ENCODE results near the gene ADARB2.
"Not testable (repeated sequence)": the region's sequence is repeated elsewhere in the genome, so short reads cannot be mapped to it uniquely, and the experiment has no call there.

Gene ADARB2

GRCh38 chr10:1358147-1358546, 379.2 kb downstream of the ADARB2 start:
- CTCF ChIA-PET = no interaction called here
- POLR2A ChIA-PET (ENCODE audit: low non-redundant PET) = no interaction called here
- TF ChIP-seq, protein P1, sequence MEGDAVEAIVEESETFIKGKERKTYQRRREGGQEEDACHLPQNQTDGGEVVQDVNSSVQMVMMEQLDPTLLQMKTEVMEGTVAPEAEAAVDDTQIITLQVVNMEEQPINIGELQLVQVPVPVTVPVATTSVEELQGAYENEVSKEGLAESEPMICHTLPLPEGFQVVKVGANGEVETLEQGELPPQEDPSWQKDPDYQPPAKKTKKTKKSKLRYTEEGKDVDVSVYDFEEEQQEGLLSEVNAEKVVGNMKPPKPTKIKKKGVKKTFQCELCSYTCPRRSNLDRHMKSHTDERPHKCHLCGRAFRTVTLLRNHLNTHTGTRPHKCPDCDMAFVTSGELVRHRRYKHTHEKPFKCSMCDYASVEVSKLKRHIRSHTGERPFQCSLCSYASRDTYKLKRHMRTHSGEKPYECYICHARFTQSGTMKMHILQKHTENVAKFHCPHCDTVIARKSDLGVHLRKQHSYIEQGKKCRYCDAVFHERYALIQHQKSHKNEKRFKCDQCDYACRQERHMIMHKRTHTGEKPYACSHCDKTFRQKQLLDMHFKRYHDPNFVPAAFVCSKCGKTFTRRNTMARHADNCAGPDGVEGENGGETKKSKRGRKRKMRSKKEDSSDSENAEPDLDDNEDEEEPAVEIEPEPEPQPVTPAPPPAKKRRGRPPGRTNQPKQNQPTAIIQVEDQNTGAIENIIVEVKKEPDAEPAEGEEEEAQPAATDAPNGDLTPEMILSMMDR (conservative IDR thresholded peaks at IDR 0.05; ENCODE audit: low read depth) = no peak
- H3K27ac ChIP-seq = no peak overlapping the region
- DNase-seq (ENCODE audit: low spot score) = no peak

DNA sequence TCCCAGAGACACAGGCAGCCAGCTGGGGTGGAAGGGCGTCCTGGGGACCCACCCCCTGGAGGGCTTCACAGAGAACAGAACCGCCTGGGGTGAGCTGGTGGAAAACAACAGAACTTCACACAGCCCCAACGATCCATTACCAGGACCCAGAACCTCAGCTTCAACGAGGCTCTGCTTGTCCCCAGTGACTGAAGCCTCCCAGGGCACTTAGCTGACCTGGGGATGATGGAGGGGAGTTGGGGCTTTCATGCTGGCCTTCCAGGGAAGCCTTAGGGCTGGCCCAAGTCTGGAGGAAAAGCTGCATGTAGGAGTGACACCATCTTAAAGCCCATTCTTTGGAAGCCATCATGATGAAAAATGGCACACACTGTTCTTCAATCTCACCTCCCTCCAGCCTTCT, 381.0 kb downstream of the ADARB2 start:
- CTCF ChIA-PET = interaction anchor here (0.6 kb wide), 1 partner anchor 23 kb away, joined by 4 read pairs; no protein-coding TSS in a partner anchor

GRCh38 chr10:1354809-1355710, 382.3 kb downstream of the ADARB2 start:
- ChIA-PET POLR2A (ENCODE audit: low non-redundant PET) (no interaction called here), CTCF (no interaction called here)
- H3K27ac ChIP-seq = no peak overlapping the region
- DNase-seq (ENCODE audit: low spot score) = no peak
- TF ChIP-seq, protein P1 (conservative IDR thresholded peaks at IDR 0.05; ENCODE audit: low read depth) = no peak

More for the DNA sequence above, 381.0 kb downstream of the ADARB2 start:
- POLR2A ChIA-PET (ENCODE audit: low non-redundant PET) = no interaction called here
- TF ChIP-seq, protein P1 (conservative IDR thresholded peaks at IDR 0.05; ENCODE audit: low read depth) = no peak
- DNase-seq (ENCODE audit: low spot score) = no peak
- H3K27ac ChIP-seq = no peak overlapping the region

DNA sequence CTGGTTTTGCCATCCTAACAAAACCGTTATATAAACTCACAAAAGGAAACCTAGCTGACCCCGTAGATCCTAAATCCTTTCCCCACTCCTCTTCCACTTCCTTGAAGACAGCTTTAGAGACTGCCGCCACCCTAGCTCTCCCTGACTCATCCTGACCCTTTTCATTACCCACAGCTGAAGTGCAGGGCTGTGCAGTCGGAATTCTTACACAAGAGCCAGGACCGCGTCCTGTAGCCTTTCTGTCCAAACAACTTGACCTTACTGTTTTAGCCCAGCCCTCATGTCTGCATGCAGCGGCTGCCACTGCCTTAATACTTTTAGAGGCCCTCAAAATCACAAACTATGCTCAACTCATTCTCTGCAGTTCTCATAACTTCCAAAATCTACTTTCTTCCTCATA, 385.0 kb downstream of the ADARB2 start:
- H3K27ac ChIP-seq; CTCF ChIA-PET; DNase-seq (ENCODE audit: low spot score); POLR2A ChIA-PET (ENCODE audit: low non-redundant PET): not testable (repeated sequence)

- no peak overlapping the region for H3K27ac ChIP-seq
- POLR2A ChIA-PET (ENCODE audit: low non-redundant PET) = no interaction called here
- DNase-seq (ENCODE audit: low spot score) = no peak
- CTCF ChIA-PET = no interaction called here
- TF ChIP-seq, protein P1 (conservative IDR thresholded peaks at IDR 0.05; ENCODE audit: low read depth) = no peak
Observed at GRCh38 chr10:1348773-1349050, 388.6 kb downstream of the ADARB2 start.

- ChIA-PET CTCF (no interaction called here), POLR2A (ENCODE audit: low non-redundant PET) (no interaction called here)
- TF ChIP-seq, protein P1 (conservative IDR thresholded peaks at IDR 0.05; ENCODE audit: low read depth) = no peak
Observed at GRCh38 chr10:1347962-1348772, 389.2 kb downstream of the ADARB2 start.

GRCh38 chr10:1347525-1347924, 389.8 kb downstream of the ADARB2 start:
- ChIA-PET CTCF (no interaction called here), POLR2A (ENCODE audit: low non-redundant PET) (no interaction called here)
- no peak overlapping the region for H3K27ac ChIP-seq
- DNase-seq (ENCODE audit: low spot score) = no peak
- TF ChIP-seq, protein P1 (conservative IDR thresholded peaks at IDR 0.05; ENCODE audit: low read depth) = no peak

More at GRCh38 chr10:1347962-1348772, 389.2 kb downstream of the ADARB2 start:
- no peak overlapping the region for H3K27ac ChIP-seq
- DNase-seq (ENCODE audit: low spot score) = no peak
